Measurements from ENCODE around the gene TMEM39B.
"Not testable (repeated sequence)": the region's sequence is repeated elsewhere in the genome, so short reads cannot be mapped to it uniquely, and the experiment has no call there.

Gene TMEM39B

GRCh38 chr1:32051706-32052105 lies 21.0 kb upstream of the TMEM39B start:
- no peak for DNase-seq (ENCODE audit: low read depth, low spot score)
- in situ Hi-C loops (cut with HindIII; ENCODE audit: low sequenced_read_pairs): no loop called here
- H3K4me3 ChIP-seq (ENCODE audit: low read depth, low read length): no peak overlapping the region
- no peak for TF ChIP-seq CTCF (IDR thresholded peaks at IDR 0.05; ENCODE audit: low read depth, low read length)

DNA sequence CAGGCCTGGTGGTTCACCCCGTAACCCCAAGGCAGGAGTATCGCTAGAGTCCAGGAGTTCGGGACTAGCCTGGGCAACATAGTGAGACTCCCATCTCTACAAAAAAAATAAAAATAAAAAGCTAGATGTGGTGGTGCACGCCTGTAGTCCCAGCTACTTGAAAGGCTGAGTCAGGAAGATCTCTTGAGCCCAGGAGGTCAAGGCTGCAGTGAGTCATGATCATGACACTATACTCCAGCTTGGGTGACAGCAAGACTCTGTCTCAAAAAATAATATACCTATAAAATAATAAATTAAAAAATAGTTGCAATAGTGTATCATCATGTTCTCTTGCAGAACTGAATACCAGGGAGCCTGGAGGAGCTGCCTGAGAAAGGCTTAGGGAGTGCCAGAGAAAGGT lies 19.9 kb upstream of the TMEM39B start:
- no peak for DNase-seq (ENCODE audit: low read depth, low spot score)
- no peak for TF ChIP-seq CTCF (IDR thresholded peaks at IDR 0.05; ENCODE audit: low read depth, low read length)
- H3K4me3 ChIP-seq (ENCODE audit: low read depth, low read length): no peak overlapping the region
- in situ Hi-C loops (cut with HindIII; ENCODE audit: low sequenced_read_pairs): no loop called here

GRCh38 chr1:32055416-32055815 lies 17.3 kb upstream of the TMEM39B start:
- no peak for TF ChIP-seq CTCF (IDR thresholded peaks at IDR 0.05; ENCODE audit: low read depth, low read length)
- in situ Hi-C loops (cut with HindIII; ENCODE audit: low sequenced_read_pairs): no loop called here
- no peak for DNase-seq (ENCODE audit: low read depth, low spot score)
- no peak overlapping the region for H3K4me3 ChIP-seq (ENCODE audit: low read depth, low read length)

- in situ Hi-C loops (cut with HindIII; ENCODE audit: low sequenced_read_pairs): no loop called here
- no peak for TF ChIP-seq CTCF (IDR thresholded peaks at IDR 0.05; ENCODE audit: low read depth, low read length)
- no peak for DNase-seq (ENCODE audit: low read depth, low spot score)
- no peak overlapping the region for H3K4me3 ChIP-seq (ENCODE audit: low read depth, low read length)
These were observed 16.1 kb upstream of the TMEM39B start for GRCh38 chr1:32056598-32056997.

DNA sequence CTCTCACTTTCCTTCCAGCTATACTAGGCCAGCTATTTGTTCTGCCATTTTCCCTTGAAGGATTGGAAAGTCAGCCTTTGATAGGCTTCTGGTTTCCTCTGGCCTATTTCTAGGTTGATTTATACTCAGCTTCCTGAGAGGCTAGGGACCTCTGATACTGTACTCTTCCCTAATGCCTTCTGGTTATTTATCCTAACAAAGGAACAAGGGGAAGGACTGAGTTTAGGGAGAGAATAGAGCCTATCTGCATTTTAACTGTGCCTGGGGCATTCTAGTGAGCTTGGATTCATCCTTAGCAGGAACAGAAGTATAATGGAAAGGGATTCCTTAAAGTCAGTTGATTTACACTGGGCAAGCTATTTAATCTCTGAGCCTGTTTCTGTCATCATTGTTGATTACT lies 11.8 kb upstream of the TMEM39B start:
- no peak for TF ChIP-seq CTCF (IDR thresholded peaks at IDR 0.05; ENCODE audit: low read depth, low read length)
- H3K4me3 ChIP-seq (ENCODE audit: low read depth, low read length): no peak overlapping the region
- in situ Hi-C loops (cut with HindIII; ENCODE audit: low sequenced_read_pairs): no loop called here
- no peak for DNase-seq (ENCODE audit: low read depth, low spot score)

DNA sequence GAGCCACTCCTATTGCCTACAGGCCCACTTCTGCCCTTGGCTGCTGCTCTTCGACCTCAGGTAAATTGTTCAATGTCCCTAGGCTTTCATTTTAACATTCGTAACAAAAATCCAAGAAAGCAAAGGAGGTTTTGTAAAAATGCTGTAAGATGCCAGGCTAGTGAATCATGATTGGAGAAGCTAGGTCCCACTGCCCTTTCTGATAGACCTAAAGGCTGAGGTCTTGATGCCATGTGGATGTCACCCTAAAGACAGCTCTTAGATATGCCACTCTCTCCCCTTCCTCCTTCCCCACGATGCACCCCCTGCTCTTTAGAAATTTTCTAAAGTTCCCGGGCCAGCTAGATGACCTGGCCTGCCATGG lies 9.9 kb upstream of the TMEM39B start:
- no peak for DNase-seq (ENCODE audit: low read depth, low spot score)
- H3K4me3 ChIP-seq (ENCODE audit: low read depth, low read length): no peak overlapping the region
- no peak for TF ChIP-seq CTCF (IDR thresholded peaks at IDR 0.05; ENCODE audit: low read depth, low read length)
- in situ Hi-C loops (cut with HindIII; ENCODE audit: low sequenced_read_pairs): no loop called here

DNA sequence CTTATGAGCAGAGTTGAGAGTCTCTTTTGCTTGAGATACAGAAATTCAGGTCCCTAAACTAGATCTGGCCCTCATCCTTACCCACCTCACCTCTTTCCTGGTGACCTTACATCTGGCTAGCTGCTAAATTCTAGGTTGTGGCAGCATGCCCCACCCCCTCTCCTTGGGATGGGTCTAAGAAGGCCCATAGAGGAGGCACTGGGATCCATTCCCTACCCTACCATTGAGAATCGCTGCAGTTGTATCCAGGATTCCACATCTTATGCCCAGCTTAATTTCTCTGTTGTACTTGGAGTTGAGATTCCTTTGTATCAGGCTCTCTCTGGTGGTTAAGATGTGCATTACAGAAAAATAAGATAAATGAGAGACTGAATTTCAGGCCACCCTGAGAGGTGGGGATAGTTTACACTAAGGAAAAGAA lies 9.5 kb upstream of the TMEM39B start:
- no peak overlapping the region for H3K4me3 ChIP-seq (ENCODE audit: low read depth, low read length)
- peak; percentile 57 for TF ChIP-seq CTCF (IDR thresholded peaks at IDR 0.05; ENCODE audit: low read depth, low read length)
- in situ Hi-C loops (cut with HindIII; ENCODE audit: low sequenced_read_pairs): no loop called here
- DNase-seq (ENCODE audit: low read depth, low spot score): peak; percentile 74

DNA sequence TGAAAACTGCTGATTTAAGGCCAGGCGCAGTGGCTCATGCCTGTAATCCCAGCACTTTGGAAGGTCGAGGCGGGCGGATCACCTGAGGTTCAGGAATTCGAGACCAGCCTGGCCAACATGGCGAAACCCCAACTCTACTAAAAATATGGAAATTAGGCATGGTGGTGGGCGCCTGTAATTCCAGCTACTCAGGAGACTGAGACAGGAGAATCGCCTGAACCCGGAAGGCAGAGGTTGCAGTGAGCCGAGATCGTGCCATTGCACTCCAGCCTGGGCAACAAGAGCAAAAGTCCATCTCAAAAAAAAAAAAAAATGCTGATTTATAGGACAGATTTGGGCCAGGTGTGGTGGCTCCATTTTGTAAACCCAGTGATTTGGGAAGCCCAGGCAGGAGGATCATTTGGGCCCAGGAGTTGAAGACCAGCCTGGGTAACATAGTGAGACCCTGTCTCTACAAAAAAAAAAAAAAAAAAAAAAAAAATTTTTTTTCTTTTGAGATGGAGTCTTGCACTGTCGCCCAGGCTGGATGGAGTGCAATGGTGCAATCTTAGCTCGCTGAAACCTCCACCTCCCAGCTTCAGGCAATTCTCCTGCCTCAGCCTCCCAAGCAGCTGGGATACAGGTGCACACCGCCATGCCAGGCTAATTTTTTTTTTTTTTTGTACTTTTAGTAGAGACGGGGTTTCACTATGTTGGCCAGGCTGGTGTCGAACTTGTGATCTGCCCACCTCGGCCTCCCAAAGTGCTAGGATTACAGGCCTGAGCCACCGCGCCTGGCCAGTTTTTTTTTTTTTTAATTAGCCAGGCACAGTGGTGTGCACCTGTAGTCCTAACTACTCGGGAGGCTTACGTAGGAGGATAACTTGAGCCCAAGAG lies 6.9 kb upstream of the TMEM39B start:
- DNase-seq (ENCODE audit: low read depth, low spot score); H3K4me3 ChIP-seq (ENCODE audit: low read depth, low read length); in situ Hi-C loops (cut with HindIII; ENCODE audit: low sequenced_read_pairs): not testable (repeated sequence)

Data from astrocyte of the spinal cord (primary cell).